ENCODE data around the gene EGFLAM.

Gene EGFLAM

GRCh38 chr5:38267372-38267771 is 9.0 kb downstream of the EGFLAM start:
- DNase-seq, result no peak

DNA sequence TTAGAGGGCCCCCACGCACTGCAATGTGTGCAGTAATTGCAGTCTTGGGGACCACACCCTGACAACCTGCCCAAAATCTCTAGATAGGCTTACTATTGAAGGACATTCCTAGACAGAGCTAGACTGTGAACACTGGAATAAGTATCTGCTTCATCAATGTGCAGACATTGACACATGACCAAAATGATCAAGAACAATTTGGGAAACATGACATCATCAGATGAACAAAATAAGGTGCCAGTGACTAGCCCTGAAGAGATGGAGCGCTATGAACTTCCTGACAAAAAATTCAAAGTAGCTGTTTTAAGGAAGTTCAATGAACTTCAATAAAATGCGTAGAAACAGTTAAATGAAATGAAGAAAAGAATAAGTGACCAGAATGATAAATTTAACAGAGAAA is 15.3 kb downstream of the EGFLAM start:
- no peak for DNase-seq

DNA sequence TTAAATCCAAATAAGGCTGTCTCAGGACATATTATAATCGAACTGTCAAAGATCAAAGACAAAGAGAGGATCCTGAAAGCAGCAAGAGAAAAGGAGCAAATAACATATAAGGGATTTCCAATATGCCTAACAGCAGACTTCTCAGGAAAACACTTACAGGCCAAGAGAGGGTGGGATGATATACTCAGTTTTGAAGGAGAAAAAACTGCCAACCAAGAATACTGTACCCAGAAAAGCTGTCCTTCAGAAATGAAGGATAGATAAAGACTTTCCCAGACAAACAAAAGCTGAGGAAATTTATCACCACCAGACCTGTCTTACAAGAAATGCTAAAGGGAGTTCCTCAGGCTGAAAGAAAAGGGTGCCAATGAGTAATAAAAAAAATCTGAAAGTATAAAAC is 16.0 kb downstream of the EGFLAM start:
- no peak for DNase-seq

GRCh38 chr5:38284384-38284783 is 26.0 kb downstream of the EGFLAM start:
- DNase-seq, result no peak

DNA sequence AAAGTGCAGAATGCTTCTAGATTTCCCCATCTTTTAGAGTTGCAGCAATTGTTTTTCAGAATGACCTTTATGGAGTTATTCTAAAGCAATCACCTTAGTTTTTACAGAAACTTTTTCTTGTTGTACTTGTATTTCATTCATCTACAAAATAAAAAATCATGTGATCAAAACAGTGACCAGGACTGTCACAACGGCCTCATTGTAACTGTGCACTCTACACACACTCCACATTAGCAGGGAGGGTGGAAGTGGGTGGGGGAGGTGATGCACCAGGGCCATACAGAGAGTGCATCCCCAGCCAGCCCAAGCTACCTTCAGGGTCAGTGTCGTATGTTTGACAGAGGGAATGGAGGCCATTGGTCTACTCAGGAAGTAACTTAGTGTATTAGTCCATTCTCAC is 26.9 kb downstream of the EGFLAM start:
- no peak for DNase-seq

GRCh38 chr5:38286002-38286401 is 27.6 kb downstream of the EGFLAM start:
- DNase-seq, result no peak

- no peak for DNase-seq
Observed at GRCh38 chr5:38287124-38287523, 28.8 kb downstream of the EGFLAM start.

DNA sequence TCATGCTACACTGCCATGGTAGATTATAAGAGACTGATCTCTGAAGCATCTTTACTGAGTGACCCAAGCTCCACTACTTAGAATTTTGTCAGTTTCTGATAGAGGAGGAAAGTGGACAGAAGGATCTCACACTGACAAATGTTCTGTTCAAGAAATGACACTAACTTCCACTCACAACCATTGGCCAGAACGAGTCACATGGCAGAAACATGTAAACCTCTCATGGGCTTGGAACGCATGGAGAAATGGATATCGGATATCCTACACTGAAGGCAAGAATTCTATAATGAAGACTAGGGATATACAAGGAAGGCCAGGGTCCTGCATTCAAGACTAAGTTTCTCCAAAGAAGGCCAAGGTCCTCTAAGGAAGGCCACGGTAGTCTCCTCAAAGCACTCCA is 31.1 kb downstream of the EGFLAM start:
- no peak for DNase-seq

GRCh38 chr5:38290028-38290653 is 31.8 kb downstream of the EGFLAM start:
- DNase-seq, result no peak

GRCh38 chr5:38291355-38291754 is 33.0 kb downstream of the EGFLAM start:
- DNase-seq, result no peak

- DNase-seq, result no peak
Observed at GRCh38 chr5:38292228-38292627, 33.9 kb downstream of the EGFLAM start.

- DNase-seq, result no peak
Observed at GRCh38 chr5:38295751-38296150, 37.4 kb downstream of the EGFLAM start.

- no peak for DNase-seq
Observed at GRCh38 chr5:38297830-38298608, 39.7 kb downstream of the EGFLAM start.

- DNase-seq, result no peak
Observed at GRCh38 chr5:38299585-38299984, 41.2 kb downstream of the EGFLAM start.

- no peak for DNase-seq
Observed at GRCh38 chr5:38305148-38305547, 46.8 kb downstream of the EGFLAM start.

- DNase-seq, result no peak
Observed at GRCh38 chr5:38307845-38308244, 49.5 kb downstream of the EGFLAM start.

DNA sequence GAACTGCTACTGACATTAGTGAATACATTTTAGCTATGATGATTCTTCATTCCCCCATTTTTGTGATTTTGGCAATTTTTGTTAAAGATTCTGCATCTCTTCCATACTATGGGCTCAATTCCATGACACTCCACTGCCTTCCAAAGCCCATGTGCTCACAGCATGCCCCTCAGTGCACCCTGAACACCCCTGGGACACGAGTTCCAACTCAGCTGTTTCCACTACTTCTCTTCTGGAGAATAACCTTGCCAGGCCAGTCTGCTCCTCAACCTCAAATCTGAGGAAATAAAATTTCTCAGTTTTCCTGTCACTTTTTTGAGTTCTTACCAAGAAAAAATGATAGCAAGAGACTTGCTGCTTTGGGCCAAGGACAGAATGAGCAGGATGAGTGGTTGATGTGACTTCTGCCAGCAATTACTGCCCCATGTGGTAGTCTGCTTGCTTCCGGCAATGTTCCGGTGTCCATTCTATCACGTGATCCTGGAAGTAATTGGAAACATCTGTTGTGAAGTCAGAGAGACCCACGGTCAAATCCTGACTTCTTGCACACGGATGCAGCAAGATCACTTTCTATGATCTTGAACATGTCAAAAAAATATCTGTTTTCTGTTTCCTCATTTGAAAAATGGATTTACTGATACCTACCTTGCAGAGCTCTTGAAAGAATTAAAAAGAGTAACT is 58.3 kb downstream of the EGFLAM start:
- no peak for DNase-seq

GRCh38 chr5:38317868-38318267 is 59.5 kb downstream of the EGFLAM start:
- no peak for DNase-seq

DNA sequence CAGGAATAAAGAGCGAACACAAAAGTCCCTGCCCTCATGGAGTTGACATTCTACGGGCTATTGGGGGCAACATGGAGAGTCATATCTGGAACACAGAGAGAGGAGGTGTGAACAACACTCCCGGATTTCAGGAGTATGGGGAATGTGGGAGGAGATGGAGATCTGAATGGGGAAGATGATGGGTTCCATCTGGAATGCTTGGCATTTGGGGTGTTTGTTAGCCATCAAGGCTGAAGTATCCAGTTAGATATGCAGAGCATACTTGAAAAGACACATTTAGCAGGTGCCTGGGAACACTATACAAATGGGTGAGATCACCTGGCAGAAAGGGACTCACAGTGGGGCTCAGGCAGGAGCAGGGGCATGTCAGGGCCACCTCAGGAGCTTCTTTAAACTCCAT is 61.1 kb downstream of the EGFLAM start:
- no peak for DNase-seq

DNA sequence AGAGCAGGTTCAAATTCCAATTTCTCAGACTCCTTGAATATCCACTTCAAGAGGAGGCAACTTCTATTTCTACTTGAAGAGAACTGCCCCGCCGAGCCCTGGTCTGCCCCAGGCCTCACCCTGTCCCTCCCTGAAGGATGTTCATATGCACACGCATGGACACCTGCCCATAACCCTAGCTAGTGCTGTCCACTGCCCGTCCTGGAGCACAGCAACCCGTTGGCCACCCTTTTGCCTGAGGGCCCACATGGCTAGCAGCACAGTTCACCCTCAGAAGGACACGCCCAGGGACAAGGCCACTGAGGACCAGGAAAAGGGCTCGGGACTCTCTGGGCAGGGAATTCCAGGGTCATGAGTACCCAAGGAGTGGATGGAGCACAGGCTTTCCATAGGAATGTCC is 63.6 kb downstream of the EGFLAM start:
- DNase-seq, result no peak

DNA sequence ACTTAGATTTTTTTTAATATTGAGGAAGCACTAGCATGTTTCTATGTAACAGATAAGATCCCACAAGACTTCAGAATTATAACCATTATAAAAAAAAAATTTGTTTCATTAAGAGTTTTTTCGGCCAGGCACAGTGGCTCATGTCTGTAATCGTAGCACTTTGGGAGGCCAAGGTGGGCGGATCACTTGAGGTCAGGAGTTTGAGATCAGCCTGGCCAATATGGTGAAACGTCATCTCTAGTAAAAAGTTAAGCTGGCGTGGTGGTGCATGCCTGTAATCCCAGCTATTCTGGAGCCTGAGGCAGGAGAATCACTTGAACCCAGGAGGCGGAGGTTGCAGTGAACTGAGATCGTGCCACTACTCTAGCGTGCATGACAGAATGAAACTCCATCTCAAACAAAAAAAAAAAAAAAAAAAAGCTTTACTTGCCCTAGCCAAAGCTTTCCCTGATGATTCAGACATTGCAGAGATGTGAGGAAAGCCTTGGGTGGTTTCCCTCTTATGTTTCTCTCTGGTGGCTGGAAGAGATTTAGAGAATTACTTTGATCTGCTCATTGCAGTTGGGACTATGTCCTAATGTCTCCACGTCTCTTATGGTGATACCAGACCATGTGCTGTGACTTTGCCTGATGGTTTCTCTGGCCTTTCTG is 65.4 kb downstream of the EGFLAM start:
- no peak for DNase-seq

GRCh38 chr5:38329132-38329715 is 70.9 kb downstream of the EGFLAM start:
- DNase-seq, result no peak

DNA sequence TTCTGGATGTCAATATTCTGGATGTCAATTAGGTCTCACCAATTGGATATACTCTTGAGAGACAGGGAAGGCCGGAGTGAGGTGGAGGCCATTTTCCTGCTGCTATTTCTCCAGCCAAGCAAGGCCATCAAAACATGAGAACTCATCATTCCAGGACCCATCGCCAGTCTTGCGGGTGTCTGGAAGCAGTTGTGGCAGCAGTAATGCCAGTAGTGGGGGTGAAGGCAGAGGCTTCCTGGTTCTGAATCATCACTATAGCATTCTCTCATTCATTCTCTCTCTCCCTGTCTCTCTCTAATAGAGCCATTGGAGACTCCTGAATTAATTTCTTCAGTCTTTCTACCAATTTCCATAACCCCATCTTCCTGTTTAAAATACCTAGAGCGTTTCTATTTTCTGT is 71.8 kb downstream of the EGFLAM start:
- no peak for DNase-seq
